Hepatocyte (in vitro differentiated cells): ENCODE data around the gene CD72.

Experiments
- CTCF ChIP-seq: fragments of 200-600 bp; sonication (generic); IDR thresholded peaks from 2 replicates; pipeline ENCODE4 v1.5.1; 2016; ENCODE audit warnings: antibody characterized with exemption, mild to moderate bottlenecking; ENCODE audit not compliant: poor library complexity
- EZH2 ChIP-seq: fragments of 200-600 bp; sonication (generic); IDR thresholded peaks from 2 replicates; pipeline ENCODE4 v1.6.1; 2016; ENCODE audit warnings: antibody characterized with exemption, mild to moderate bottlenecking, borderline replicate concordance
- EZH2phosphoT487 ChIP-seq: fragments of 200-600 bp; sonication (generic); IDR thresholded peaks from one replicate; pipeline ENCODE4 v1.6.1; 2018; ENCODE audit warnings: antibody characterized with exemption, mild to moderate bottlenecking, low read depth, moderate library complexity; ENCODE audit not compliant: unreplicated experiment, severe bottlenecking

- TF ChIP-seq CTCF (no peak), EZH2 (no peak), EZH2phosphoT487 (no peak)
These were observed 49.0 kb downstream of the CD72 start for GRCh38 chr9:35569206-35569605.
